ENCODE results near the gene USB1.

DNA sequence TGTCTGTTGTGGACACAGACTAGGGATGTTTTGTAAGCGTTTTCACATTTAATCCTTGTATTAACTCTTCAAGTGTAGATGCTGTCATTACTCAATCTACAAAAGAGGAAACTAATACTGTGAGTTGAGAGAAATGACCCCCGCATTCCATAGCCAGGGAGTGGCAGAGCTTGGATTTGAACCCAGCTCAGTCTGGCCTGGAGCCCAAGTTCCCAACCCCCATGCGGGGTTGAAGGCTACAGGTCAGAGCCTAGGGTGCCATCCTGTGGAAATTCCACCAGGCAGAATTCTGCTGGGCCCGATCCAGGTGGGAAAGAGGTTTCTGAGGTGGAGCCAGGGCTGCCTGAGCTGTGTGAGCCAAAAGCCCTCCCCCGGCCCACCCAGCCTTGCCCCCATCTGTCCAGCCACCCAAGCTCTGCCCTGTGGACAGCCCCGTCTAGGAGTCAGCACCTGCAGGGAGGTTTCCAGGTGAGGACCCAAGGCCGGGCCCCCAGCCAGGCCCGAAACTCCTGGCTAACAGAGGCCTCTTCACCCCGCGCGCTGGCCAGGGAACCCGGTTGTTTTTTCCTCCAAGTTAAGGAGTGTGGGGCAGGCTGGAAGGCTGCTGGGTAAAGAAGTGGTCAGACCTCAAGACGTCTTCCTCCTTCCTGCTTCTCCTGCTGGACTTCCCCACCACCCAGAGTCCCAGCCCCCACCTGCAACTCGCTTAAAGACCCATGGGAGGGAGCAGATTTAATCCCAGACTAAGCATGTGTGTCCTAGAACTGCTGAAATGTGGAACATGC is 30.0 kb downstream of the USB1 start:
- TF ChIP-seq, protein P1, sequence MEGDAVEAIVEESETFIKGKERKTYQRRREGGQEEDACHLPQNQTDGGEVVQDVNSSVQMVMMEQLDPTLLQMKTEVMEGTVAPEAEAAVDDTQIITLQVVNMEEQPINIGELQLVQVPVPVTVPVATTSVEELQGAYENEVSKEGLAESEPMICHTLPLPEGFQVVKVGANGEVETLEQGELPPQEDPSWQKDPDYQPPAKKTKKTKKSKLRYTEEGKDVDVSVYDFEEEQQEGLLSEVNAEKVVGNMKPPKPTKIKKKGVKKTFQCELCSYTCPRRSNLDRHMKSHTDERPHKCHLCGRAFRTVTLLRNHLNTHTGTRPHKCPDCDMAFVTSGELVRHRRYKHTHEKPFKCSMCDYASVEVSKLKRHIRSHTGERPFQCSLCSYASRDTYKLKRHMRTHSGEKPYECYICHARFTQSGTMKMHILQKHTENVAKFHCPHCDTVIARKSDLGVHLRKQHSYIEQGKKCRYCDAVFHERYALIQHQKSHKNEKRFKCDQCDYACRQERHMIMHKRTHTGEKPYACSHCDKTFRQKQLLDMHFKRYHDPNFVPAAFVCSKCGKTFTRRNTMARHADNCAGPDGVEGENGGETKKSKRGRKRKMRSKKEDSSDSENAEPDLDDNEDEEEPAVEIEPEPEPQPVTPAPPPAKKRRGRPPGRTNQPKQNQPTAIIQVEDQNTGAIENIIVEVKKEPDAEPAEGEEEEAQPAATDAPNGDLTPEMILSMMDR (conservative IDR thresholded peaks at IDR 0.05; ENCODE audit: low read depth in 2 of 2) = no peak
- TF ChIP-seq, protein P2, sequence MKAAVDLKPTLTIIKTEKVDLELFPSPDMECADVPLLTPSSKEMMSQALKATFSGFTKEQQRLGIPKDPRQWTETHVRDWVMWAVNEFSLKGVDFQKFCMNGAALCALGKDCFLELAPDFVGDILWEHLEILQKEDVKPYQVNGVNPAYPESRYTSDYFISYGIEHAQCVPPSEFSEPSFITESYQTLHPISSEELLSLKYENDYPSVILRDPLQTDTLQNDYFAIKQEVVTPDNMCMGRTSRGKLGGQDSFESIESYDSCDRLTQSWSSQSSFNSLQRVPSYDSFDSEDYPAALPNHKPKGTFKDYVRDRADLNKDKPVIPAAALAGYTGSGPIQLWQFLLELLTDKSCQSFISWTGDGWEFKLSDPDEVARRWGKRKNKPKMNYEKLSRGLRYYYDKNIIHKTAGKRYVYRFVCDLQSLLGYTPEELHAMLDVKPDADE (IDR thresholded peaks at IDR 0.05) = no peak
- TF ChIP-seq POLR2AphosphoS5 (IDR thresholded peaks at IDR 0.05; ENCODE audit: low read depth) (no peak), EZH2phosphoT487 (IDR thresholded peaks at IDR 0.05; ENCODE audit: unreplicated experiment) (no peak), JUNB (IDR thresholded peaks at IDR 0.05; ENCODE audit: unreplicated experiment) (no peak)

Data from GM23338 (cell line).